GM23338 (cell line): ENCODE measurements around the gene VEZT. TPM values are rescaled to one million over a fixed set of nuclear protein-coding genes. Genes with fewer than 3 reads are reported as not detected.

Experiments
- ATAC-seq: fragments of 200-7000 bp; cut with Tn5 transposase; 3 replicates; pipeline ENCODE4 v1.9.1; 2020
- DNase-seq: peaks from one replicate; pipeline ENCODE4 v3.0.0-alpha.2; 2015; ENCODE audit warnings: low spot score
- H2AFZ ChIP-seq: fragments of 200-600 bp; sonication (generic); 2 replicates; pipeline ENCODE4 v1.8.0; 2016; ENCODE audit warnings: antibody characterized with exemption, mild to moderate bottlenecking, moderate library complexity
- H3F3A ChIP-seq: fragments of 200-600 bp; sonication (generic); replicated peaks from 2 replicates; pipeline ENCODE4 v1.8.0; 2017; ENCODE audit warnings: antibody characterized with exemption, mixed run types, low read depth
- H3K27ac ChIP-seq: fragments of 200-600 bp; sonication (generic); 2 replicates; pipeline ENCODE4 v1.6.1; 2016; ENCODE audit warnings: low read depth
- H3K27me3 ChIP-seq: fragments of 200-600 bp; sonication (generic); 2 replicates; pipeline ENCODE4 v1.8.0; 2016; ENCODE audit warnings: mild to moderate bottlenecking, mixed run types, moderate library complexity; ENCODE audit not compliant: insufficient read depth
- H3K36me3 ChIP-seq: fragments of 200-600 bp; sonication (generic); 2 replicates; pipeline ENCODE4 v1.8.0; 2016; ENCODE audit warnings: mild to moderate bottlenecking; ENCODE audit not compliant: insufficient read depth
- H3K4me1 ChIP-seq: fragments of 200-600 bp; sonication (generic); 2 replicates; pipeline ENCODE4 v1.8.0; 2016; ENCODE audit warnings: mild to moderate bottlenecking, moderate library complexity; ENCODE audit not compliant: insufficient read depth
- H3K4me2 ChIP-seq: fragments of 200-600 bp; sonication (generic); 2 replicates; pipeline ENCODE4 v1.7.1; 2017; ENCODE audit warnings: mixed run types
- H3K4me3 ChIP-seq: fragments of 200-600 bp; sonication (generic); 2 replicates; pipeline ENCODE4 v1.6.1; 2016; ENCODE audit warnings: mixed run types
- H3K79me2 ChIP-seq: fragments of 200-600 bp; sonication (generic); replicated peaks from 2 replicates; pipeline ENCODE4 v1.8.0; 2017; ENCODE audit warnings: mild to moderate bottlenecking; ENCODE audit not compliant: insufficient read depth
- H3K9me2 ChIP-seq: fragments of 200-600 bp; sonication (generic); 2 replicates; pipeline ENCODE4 v1.8.0; 2017; ENCODE audit not compliant: insufficient read depth
- H4K20me1 ChIP-seq: fragments of 200-600 bp; sonication (generic); replicated peaks from 2 replicates; pipeline ENCODE4 v1.8.0; 2017; ENCODE audit warnings: mild to moderate bottlenecking; ENCODE audit not compliant: insufficient read depth
- H3K27ac Mint-ChIP-seq: 2 replicates; pipeline ENCODE4 v1.8.0; 2020; ENCODE audit warnings: inconsistent platforms, mild to moderate bottlenecking, moderate library complexity, mixed read lengths
- H3K27me3 Mint-ChIP-seq: 3 replicates; pipeline ENCODE4 v1.8.0; 2022; ENCODE audit warnings: low read depth, mild to moderate bottlenecking, moderate library complexity, mixed read lengths, inconsistent platforms; ENCODE audit not compliant: insufficient read depth, poor library complexity
- H3K36me3 Mint-ChIP-seq: 3 replicates; pipeline ENCODE4 v1.8.0; 2021; ENCODE audit warnings: low read depth, mild to moderate bottlenecking, inconsistent platforms, moderate library complexity, mixed read lengths
- H3K4me1 Mint-ChIP-seq: 3 replicates; pipeline ENCODE4 v1.8.0; 2020; ENCODE audit warnings: mild to moderate bottlenecking, inconsistent platforms, mixed read lengths
- H3K4me3 Mint-ChIP-seq: 3 replicates; pipeline ENCODE4 v1.8.0; 2021; ENCODE audit warnings: moderate library complexity, mild to moderate bottlenecking, inconsistent platforms, mixed read lengths
- H3K9me3 Mint-ChIP-seq: 3 replicates; pipeline ENCODE4 v1.8.0; 2020; ENCODE audit warnings: moderate library complexity, mild to moderate bottlenecking, inconsistent platforms, mixed read lengths
- CREB1 ChIP-seq: fragments of 250-450 bp; sonication (Bioruptor Pico); IDR thresholded peaks from 2 replicates; pipeline ENCODE4 v1.5.0; 2020; ENCODE audit warnings: low read depth, mild to moderate bottlenecking, moderate library complexity
- EZH2 ChIP-seq: fragments of 200-600 bp; sonication (generic); IDR thresholded peaks from one replicate; pipeline ENCODE4 v1.8.0; 2017; ENCODE audit warnings: antibody characterized with exemption, mild to moderate bottlenecking, low read depth; ENCODE audit not compliant: unreplicated experiment
- EZH2phosphoT487 ChIP-seq: fragments of 200-600 bp; sonication (generic); IDR thresholded peaks from one replicate; pipeline ENCODE4 v1.8.1; 2018; ENCODE audit warnings: antibody characterized with exemption; ENCODE audit not compliant: unreplicated experiment
- JUNB ChIP-seq: IDR thresholded peaks from one replicate; pipeline ENCODE4 v1.6.1; 2016; ENCODE audit warnings: antibody characterized with exemption; ENCODE audit not compliant: unreplicated experiment
- NANOG ChIP-seq: IDR thresholded peaks from 2 replicates; pipeline ENCODE4 v1.6.1; 2016; ENCODE audit warnings: antibody characterized with exemption, borderline replicate concordance
- POLR2AphosphoS5 ChIP-seq: IDR thresholded peaks from 2 replicates; pipeline ENCODE4 v1.6.1; 2016; ENCODE audit warnings: antibody characterized with exemption, low read depth
- STAT1 ChIP-seq: IDR thresholded peaks from one replicate; pipeline ENCODE4 v1.6.1; 2016; ENCODE audit warnings: antibody characterized with exemption; ENCODE audit not compliant: unreplicated experiment
- ZNF114 ChIP-seq: fragments of 250-450 bp; sonication (Bioruptor Pico); IDR thresholded peaks from 2 replicates; pipeline ENCODE4 v1.5.0; 2020; ENCODE audit warnings: mild to moderate bottlenecking, moderate library complexity
- ZNF331 ChIP-seq: fragments of 250-450 bp; sonication (Bioruptor Pico); IDR thresholded peaks from 2 replicates; pipeline ENCODE4 v1.5.0; 2020; ENCODE audit warnings: low read depth, mild to moderate bottlenecking, moderate library complexity
- polyA plus RNA-seq: library from polyadenylated mRNA; unstranded; fragments of >200 nt; fragmentation: Nextera tagmentation; extraction: Ambion mirVana; gene quantifications from 2 replicates; pipeline ENCODE4 v1.2.1, GENCODE V29; 2016
- total RNA-seq: library from RNA; depleted of rRNA; stranded (reverse); fragments of >200 nt; shearing (Covaris generic); gene quantifications from 2 replicates; pipeline ENCODE4 v1.2.3, GENCODE V29; 2014
- TF ChIP-seq, protein P1 (sequence below): fragments of 250-450 bp; sonication (Bioruptor Pico); IDR thresholded peaks from 2 replicates; pipeline ENCODE4 v1.5.0; 2020; ENCODE audit warnings: mild to moderate bottlenecking, moderate library complexity
- TF ChIP-seq, protein P2 (sequence below): IDR thresholded peaks from one replicate; pipeline ENCODE4 v1.6.1; 2018; ENCODE audit warnings: antibody characterized with exemption; ENCODE audit not compliant: unreplicated experiment
- TF ChIP-seq, protein P3 (sequence below): IDR thresholded peaks from 2 replicates; pipeline ENCODE4 v1.6.1; 2016; ENCODE audit warnings: antibody characterized with exemption
- TF ChIP-seq, protein P4 (sequence below), 2 experiments: fragments of 200-600 bp in 1 of 2; sonication (generic) in 1 of 2; conservative IDR thresholded peaks; 2 replicates each; pipeline versions ENCODE4 v1.5.1 to v1.6.1; 2016 to 2017; ENCODE audit warnings: antibody characterized with exemption in 2 of 2, low read depth in 2 of 2, mild to moderate bottlenecking in 2 of 2, moderate library complexity in 1 of 2

VEZT gene
- total and polyA plus RNA-seq, 2 experiments from 2014 or later, result 34.2 to 51.5 TPM

DNA sequence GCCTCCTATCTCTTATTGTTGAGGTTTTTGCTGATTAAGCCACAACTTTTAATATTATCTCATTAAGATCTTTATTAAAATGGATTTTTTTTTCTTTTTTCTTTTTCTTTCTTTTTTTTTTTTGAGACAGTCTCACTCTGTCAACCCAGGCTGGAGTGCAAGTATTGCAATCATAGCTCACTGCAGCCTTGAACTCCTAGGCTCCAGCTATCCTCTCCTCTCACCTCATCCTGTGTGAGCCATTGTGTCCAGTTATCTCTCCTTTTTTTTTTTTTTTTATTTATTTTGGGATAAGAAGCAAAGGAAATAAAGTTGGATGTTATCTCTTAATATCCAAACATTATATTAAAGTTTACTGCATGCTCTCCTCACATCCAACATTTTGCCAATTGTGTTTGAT, 12.7 kb downstream of the VEZT start:
- H3K27ac Mint-ChIP-seq, result peak overlapping the region; percentile 83
- no peak overlapping the region for H3K4me2 ChIP-seq
- H4K20me1 ChIP-seq, result peaks cover 15% of the 10 kb centered on the region; the same call in 1 of the 2 replicates

More for the DNA sequence above, 12.7 kb downstream of the VEZT start:
- Histone ChIP-seq H3K79me2 (peaks cover 94% of the 10 kb centered on the region), H3K4me3 (no peak overlapping the region), H3K9me2 (no peaks in the 10 kb centered on the region), H2AFZ (no peak overlapping the region), H3K27me3 (no peaks in the 10 kb centered on the region), H3K27ac (no peak overlapping the region), H3K4me1 (0 out of 2 replicates have a peak, but pooled peaks cover 14% of the 10 kb centered on the region), H3K36me3 (no peaks in the 10 kb centered on the region; the same call in 1 of the 2 replicates), H3F3A (no peaks in the 10 kb centered on the region)
- Mint-ChIP-seq H3K9me3 (peaks cover 9% of the 10 kb centered on the region; the same call in 2 of the 3 replicates), H3K27me3 (peaks cover 3% of the 10 kb centered on the region), H3K36me3 (peaks cover 25% of the 10 kb centered on the region), H3K4me1 (peaks cover 23% of the 10 kb centered on the region), H3K4me3 (no peak overlapping the region)
- 0 out of 3 replicates have a peak, but pooled peaks have one; percentile 29 for ATAC-seq
- DNase-seq, result no peak
- TF ChIP-seq STAT1 (no peak), NANOG (no peak), CREB1 (CRISPR knock-in tag) (no peak), ZNF331 (no peak), JUNB (no peak), EZH2phosphoT487 (no peak), ZNF114 (CRISPR knock-in tag) (no peak), EZH2 (no peak), POLR2AphosphoS5 (no peak)
- TF ChIP-seq, protein P1, sequence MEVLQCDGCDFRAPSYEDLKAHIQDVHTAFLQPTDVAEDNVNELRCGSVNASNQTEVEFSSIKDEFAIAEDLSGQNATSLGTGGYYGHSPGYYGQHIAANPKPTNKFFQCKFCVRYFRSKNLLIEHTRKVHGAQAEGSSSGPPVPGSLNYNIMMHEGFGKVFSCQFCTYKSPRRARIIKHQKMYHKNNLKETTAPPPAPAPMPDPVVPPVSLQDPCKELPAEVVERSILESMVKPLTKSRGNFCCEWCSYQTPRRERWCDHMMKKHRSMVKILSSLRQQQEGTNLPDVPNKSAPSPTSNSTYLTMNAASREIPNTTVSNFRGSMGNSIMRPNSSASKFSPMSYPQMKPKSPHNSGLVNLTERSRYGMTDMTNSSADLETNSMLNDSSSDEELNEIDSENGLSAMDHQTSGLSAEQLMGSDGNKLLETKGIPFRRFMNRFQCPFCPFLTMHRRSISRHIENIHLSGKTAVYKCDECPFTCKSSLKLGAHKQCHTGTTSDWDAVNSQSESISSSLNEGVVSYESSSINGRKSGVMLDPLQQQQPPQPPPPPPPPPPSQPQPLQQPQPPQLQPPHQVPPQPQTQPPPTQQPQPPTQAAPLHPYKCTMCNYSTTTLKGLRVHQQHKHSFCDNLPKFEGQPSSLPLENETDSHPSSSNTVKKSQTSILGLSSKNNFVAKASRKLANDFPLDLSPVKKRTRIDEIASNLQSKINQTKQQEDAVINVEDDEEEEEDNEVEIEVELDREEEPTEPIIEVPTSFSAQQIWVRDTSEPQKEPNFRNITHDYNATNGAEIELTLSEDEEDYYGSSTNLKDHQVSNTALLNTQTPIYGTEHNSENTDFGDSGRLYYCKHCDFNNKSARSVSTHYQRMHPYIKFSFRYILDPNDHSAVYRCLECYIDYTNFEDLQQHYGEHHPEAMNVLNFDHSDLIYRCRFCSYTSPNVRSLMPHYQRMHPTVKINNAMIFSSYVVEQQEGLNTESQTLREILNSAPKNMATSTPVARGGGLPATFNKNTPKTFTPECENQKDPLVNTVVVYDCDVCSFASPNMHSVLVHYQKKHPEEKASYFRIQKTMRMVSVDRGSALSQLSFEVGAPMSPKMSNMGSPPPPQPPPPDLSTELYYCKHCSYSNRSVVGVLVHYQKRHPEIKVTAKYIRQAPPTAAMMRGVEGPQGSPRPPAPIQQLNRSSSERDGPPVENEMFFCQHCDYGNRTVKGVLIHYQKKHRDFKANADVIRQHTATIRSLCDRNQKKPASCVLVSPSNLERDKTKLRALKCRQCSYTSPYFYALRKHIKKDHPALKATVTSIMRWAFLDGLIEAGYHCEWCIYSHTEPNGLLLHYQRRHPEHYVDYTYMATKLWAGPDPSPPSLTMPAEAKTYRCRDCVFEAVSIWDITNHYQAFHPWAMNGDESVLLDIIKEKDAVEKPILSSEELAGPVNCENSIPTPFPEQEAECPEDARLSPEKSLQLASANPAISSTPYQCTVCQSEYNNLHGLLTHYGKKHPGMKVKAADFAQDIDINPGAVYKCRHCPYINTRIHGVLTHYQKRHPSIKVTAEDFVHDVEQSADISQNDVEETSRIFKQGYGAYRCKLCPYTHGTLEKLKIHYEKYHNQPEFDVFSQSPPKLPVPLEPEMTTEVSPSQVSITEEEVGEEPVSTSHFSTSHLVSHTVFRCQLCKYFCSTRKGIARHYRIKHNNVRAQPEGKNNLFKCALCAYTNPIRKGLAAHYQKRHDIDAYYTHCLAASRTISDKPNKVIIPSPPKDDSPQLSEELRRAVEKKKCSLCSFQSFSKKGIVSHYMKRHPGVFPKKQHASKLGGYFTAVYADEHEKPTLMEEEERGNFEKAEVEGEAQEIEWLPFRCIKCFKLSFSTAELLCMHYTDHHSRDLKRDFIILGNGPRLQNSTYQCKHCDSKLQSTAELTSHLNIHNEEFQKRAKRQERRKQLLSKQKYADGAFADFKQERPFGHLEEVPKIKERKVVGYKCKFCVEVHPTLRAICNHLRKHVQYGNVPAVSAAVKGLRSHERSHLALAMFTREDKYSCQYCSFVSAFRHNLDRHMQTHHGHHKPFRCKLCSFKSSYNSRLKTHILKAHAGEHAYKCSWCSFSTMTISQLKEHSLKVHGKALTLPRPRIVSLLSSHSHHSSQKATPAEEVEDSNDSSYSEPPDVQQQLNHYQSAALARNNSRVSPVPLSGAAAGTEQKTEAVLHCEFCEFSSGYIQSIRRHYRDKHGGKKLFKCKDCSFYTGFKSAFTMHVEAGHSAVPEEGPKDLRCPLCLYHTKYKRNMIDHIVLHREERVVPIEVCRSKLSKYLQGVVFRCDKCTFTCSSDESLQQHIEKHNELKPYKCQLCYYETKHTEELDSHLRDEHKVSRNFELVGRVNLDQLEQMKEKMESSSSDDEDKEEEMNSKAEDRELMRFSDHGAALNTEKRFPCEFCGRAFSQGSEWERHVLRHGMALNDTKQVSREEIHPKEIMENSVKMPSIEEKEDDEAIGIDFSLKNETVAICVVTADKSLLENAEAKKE, result no peak
- TF ChIP-seq, protein P2, sequence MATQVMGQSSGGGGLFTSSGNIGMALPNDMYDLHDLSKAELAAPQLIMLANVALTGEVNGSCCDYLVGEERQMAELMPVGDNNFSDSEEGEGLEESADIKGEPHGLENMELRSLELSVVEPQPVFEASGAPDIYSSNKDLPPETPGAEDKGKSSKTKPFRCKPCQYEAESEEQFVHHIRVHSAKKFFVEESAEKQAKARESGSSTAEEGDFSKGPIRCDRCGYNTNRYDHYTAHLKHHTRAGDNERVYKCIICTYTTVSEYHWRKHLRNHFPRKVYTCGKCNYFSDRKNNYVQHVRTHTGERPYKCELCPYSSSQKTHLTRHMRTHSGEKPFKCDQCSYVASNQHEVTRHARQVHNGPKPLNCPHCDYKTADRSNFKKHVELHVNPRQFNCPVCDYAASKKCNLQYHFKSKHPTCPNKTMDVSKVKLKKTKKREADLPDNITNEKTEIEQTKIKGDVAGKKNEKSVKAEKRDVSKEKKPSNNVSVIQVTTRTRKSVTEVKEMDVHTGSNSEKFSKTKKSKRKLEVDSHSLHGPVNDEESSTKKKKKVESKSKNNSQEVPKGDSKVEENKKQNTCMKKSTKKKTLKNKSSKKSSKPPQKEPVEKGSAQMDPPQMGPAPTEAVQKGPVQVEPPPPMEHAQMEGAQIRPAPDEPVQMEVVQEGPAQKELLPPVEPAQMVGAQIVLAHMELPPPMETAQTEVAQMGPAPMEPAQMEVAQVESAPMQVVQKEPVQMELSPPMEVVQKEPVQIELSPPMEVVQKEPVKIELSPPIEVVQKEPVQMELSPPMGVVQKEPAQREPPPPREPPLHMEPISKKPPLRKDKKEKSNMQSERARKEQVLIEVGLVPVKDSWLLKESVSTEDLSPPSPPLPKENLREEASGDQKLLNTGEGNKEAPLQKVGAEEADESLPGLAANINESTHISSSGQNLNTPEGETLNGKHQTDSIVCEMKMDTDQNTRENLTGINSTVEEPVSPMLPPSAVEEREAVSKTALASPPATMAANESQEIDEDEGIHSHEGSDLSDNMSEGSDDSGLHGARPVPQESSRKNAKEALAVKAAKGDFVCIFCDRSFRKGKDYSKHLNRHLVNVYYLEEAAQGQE, result no peak
- TF ChIP-seq, protein P3, sequence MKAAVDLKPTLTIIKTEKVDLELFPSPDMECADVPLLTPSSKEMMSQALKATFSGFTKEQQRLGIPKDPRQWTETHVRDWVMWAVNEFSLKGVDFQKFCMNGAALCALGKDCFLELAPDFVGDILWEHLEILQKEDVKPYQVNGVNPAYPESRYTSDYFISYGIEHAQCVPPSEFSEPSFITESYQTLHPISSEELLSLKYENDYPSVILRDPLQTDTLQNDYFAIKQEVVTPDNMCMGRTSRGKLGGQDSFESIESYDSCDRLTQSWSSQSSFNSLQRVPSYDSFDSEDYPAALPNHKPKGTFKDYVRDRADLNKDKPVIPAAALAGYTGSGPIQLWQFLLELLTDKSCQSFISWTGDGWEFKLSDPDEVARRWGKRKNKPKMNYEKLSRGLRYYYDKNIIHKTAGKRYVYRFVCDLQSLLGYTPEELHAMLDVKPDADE, result no peak
- TF ChIP-seq, protein P4, sequence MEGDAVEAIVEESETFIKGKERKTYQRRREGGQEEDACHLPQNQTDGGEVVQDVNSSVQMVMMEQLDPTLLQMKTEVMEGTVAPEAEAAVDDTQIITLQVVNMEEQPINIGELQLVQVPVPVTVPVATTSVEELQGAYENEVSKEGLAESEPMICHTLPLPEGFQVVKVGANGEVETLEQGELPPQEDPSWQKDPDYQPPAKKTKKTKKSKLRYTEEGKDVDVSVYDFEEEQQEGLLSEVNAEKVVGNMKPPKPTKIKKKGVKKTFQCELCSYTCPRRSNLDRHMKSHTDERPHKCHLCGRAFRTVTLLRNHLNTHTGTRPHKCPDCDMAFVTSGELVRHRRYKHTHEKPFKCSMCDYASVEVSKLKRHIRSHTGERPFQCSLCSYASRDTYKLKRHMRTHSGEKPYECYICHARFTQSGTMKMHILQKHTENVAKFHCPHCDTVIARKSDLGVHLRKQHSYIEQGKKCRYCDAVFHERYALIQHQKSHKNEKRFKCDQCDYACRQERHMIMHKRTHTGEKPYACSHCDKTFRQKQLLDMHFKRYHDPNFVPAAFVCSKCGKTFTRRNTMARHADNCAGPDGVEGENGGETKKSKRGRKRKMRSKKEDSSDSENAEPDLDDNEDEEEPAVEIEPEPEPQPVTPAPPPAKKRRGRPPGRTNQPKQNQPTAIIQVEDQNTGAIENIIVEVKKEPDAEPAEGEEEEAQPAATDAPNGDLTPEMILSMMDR (conservative IDR thresholded peaks at IDR 0.05; ENCODE audit: low read depth in 2 of 2), result no peak
